ENCODE data around the gene CDH16.

Gene CDH16

GRCh38 chr16:66927918-66928649, 9.4 kb upstream of the CDH16 start:
- DNase-seq = no peak

- no peak for DNase-seq
Observed at GRCh38 chr16:66926961-66927436, 8.3 kb upstream of the CDH16 start.

GRCh38 chr16:66926171-66926947, 7.7 kb upstream of the CDH16 start:
- DNase-seq = no peak

- DNase-seq = no peak
Observed at GRCh38 chr16:66925322-66925840, 6.7 kb upstream of the CDH16 start, which contains the start of gene RRAD. TSS of gene RRAD (minus strand) at chr16:66925535. CDS start at chr16:66925179, 356 bp downstream.

GRCh38 chr16:66924527-66925321, 6.0 kb upstream of the CDH16 start:
- DNase-seq = peak in 1 of 2 experiments; percentile 38

GRCh38 chr16:66923866-66924265, 5.2 kb upstream of the CDH16 start:
- no peak for DNase-seq

- DNase-seq = no peak
Observed at GRCh38 chr16:66923247-66923731, 4.6 kb upstream of the CDH16 start.

- DNase-seq = no peak
Observed at GRCh38 chr16:66921729-66922450, 3.2 kb upstream of the CDH16 start.

- DNase-seq = no peak
Observed at GRCh38 chr16:66920924-66921680, 2.4 kb upstream of the CDH16 start.

- DNase-seq = no peak
Observed at GRCh38 chr16:66920299-66920590, 1.6 kb upstream of the CDH16 start.

GRCh38 chr16:66919569-66920298, 1.0 kb upstream of the CDH16 start:
- no peak for DNase-seq

GRCh38 chr16:66918355-66918754, 330 bp downstream of the CDH16 start:
- DNase-seq = no peak

GRCh38 chr16:66917741-66918140, 944 bp downstream of the CDH16 start:
- no peak for DNase-seq

- DNase-seq = no peak
Observed at GRCh38 chr16:66916518-66916917, 2.2 kb downstream of the CDH16 start.

- DNase-seq = no peak
Observed at GRCh38 chr16:66915041-66915440, 3.6 kb downstream of the CDH16 start.

- DNase-seq = no peak
Observed at GRCh38 chr16:66914541-66914940, 4.1 kb downstream of the CDH16 start.

- DNase-seq = no peak
Observed at GRCh38 chr16:66913711-66914110, 5.0 kb downstream of the CDH16 start.

- DNase-seq = no peak
Observed at GRCh38 chr16:66913081-66913480, 5.6 kb downstream of the CDH16 start.

GRCh38 chr16:66911801-66912200, 6.9 kb downstream of the CDH16 start:
- no peak for DNase-seq

- DNase-seq = no peak
Observed at GRCh38 chr16:66911112-66911511, 7.6 kb downstream of the CDH16 start.
